K562 treated with DMSO at 1 percent for 24 hours (cell line): ENCODE measurements around the gene ADAM33. TPM values are rescaled to one million over a fixed set of nuclear protein-coding genes. Genes with fewer than 3 reads are reported as not detected.

Experiments
- total RNA-seq: library from RNA; unstranded; fragments of 300-600 nt; gene quantifications from 2 replicates; pipeline ENCODE4 v1.2.3, GENCODE V29; 2022; ENCODE audit warnings: low read depth; ENCODE audit not compliant: insufficient read depth

The ADAM33 gene
- not detected in 2 replicates for total RNA-seq

GRCh38 chr20:3681931-3682781 is at the start of gene ADAM33:
Gene ADAM33, minus strand, starts transcription at chr20:3682010. Its CDS starts 6 bp downstream, at chr20:3682004.

GRCh38 chr20:3712279-3712873 is 30.6 kb upstream of the ADAM33 start, which contains the start of gene SIGLEC1:
Gene SIGLEC1, minus strand, starts transcription at chr20:3712600. Its CDS starts 5,472 bp downstream, at chr20:3707128.

GRCh38 chr20:3663031-3663701 is 18.6 kb downstream of the ADAM33 start, which contains the start of gene GFRA4:
Gene GFRA4, minus strand, starts transcription at chr20:3663399. Its CDS starts 0 bp downstream, at chr20:3663399.

Other genes with a start within 250 kb of the ADAM33 start
- gene ATRN, start 211.0 kb downstream of the ADAM33 start, total RNA-seq, result 8.3 and 10.1 TPM in 2 replicates
- not detected in 2 replicates for gene GFRA4, start 18.6 kb downstream of the ADAM33 start, total RNA-seq
- gene SIGLEC1, start 30.6 kb upstream of the ADAM33 start, total RNA-seq, result not detected in 2 replicates
- gene HSPA12B, start 50.7 kb upstream of the ADAM33 start, total RNA-seq, result 0.24 and 0.93 TPM in 2 replicates
- gene ADISSP, start 85.7 kb upstream of the ADAM33 start, total RNA-seq, result 27.0 and 34.6 TPM in 2 replicates
- 0.32 TPM in 1 of 2 replicates, not detected in the other for gene SPEF1, start 99.4 kb upstream of the ADAM33 start, total RNA-seq
- gene CENPB, start 104.7 kb upstream of the ADAM33 start, total RNA-seq, result 75.1 and 76.6 TPM in 2 replicates
- gene CDC25B, start 114.3 kb upstream of the ADAM33 start, total RNA-seq, result 57.5 and 58.6 TPM in 2 replicates
- 11.0 and 13.1 TPM in 2 replicates for gene AP5S1, start 138.5 kb upstream of the ADAM33 start, total RNA-seq
- gene MAVS, start 164.8 kb upstream of the ADAM33 start, total RNA-seq, result 19.0 and 19.1 TPM in 2 replicates
- gene PANK2, start 207.4 kb upstream of the ADAM33 start, total RNA-seq, result 28.0 and 35.6 TPM in 2 replicates